A549 (cell line): ENCODE data around the gene MIB2.
"Not testable (repeated sequence)": the region's sequence is repeated elsewhere in the genome, so short reads cannot be mapped to it uniquely, and the experiment has no call there.

ENCODE experiments used
- HDAC2 ChIP-seq: fragments of 200-600 bp; sonication (generic); IDR thresholded peaks from 2 replicates; pipeline ENCODE4 v1.6.1; 2016
- RNF2 ChIP-seq: fragments of 200-600 bp; sonication (generic); IDR thresholded peaks from 2 replicates; pipeline ENCODE4 v1.6.1; 2016; ENCODE audit warnings: low read depth, mild to moderate bottlenecking, antibody characterized with exemption, moderate library complexity, borderline replicate concordance
- SMC3 ChIP-seq: fragments of >200 bp; sonication (Bioruptor Twin); formaldehyde crosslinking; IDR thresholded peaks from 3 replicates; pipeline ENCODE4 v1.6.1; 2018; ENCODE audit warnings: inconsistent platforms
- TF ChIP-seq, protein P1 (sequence below): fragments of >200 bp; sonication (Bioruptor Twin); formaldehyde crosslinking; IDR thresholded peaks from 3 replicates; pipeline ENCODE4 v1.5.1; 2016

- TF ChIP-seq, protein P1, sequence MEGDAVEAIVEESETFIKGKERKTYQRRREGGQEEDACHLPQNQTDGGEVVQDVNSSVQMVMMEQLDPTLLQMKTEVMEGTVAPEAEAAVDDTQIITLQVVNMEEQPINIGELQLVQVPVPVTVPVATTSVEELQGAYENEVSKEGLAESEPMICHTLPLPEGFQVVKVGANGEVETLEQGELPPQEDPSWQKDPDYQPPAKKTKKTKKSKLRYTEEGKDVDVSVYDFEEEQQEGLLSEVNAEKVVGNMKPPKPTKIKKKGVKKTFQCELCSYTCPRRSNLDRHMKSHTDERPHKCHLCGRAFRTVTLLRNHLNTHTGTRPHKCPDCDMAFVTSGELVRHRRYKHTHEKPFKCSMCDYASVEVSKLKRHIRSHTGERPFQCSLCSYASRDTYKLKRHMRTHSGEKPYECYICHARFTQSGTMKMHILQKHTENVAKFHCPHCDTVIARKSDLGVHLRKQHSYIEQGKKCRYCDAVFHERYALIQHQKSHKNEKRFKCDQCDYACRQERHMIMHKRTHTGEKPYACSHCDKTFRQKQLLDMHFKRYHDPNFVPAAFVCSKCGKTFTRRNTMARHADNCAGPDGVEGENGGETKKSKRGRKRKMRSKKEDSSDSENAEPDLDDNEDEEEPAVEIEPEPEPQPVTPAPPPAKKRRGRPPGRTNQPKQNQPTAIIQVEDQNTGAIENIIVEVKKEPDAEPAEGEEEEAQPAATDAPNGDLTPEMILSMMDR, result not testable (repeated sequence)
- not testable (repeated sequence) for TF ChIP-seq RNF2, SMC3, HDAC2
Observed at GRCh38 chr1:1662392-1662791, 47.1 kb downstream of the MIB2 start.
